ENCODE results near the gene ZNF438. TPM values are rescaled to one million over a fixed set of nuclear protein-coding genes. Genes with fewer than 3 reads are reported as not detected.

Gene ZNF438
- total and polyA plus RNA-seq, 2 of the 8 experiments (the other 6 are each of a cell fraction or from before 2014, with no cell fraction given): 0.95 to 1.7 TPM

DNA sequence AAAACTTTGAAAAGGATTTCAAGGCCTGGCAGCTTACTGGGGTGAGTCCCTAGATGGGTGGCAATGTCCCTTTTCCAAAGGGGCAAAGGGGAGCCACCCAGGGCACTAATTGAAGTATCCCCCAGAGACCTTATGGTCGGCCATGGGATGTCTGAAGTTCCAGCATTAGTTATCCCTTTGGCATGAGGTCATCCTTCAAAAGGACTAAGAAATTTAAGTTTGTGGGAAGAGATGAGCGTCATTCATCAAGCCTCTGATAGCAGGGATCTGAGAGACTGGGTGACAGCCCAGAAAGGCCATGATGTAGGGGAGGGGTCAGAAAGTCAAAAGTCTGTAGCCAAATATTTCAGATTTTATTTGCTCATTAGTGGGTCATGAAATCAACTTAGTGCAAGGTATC lies 195.3 kb downstream of the ZNF438 start:
- Histone ChIP-seq H3K56ac (replicated peaks; ENCODE audit: insufficient read length, low read depth, low read length) (no peak overlapping the region), H2BK20ac (ENCODE audit: low read length) (no peak overlapping the region), H3K4ac (replicated peaks; ENCODE audit: insufficient read length, low read depth, low read length) (no peak overlapping the region), H3K9ac (replicated peaks in 1 of 4; ENCODE audit: extremely low read depth in 1 of 4, low read depth in 3 of 4, low read length in 3 of 4) (no peak overlapping the region), H3K4me2 (ENCODE audit: insufficient read depth in 1 of 2, low read depth in 2 of 2, low read length in 2 of 2) (no peak overlapping the region), H3K18ac (ENCODE audit: extremely low read depth, low read length) (no peak overlapping the region), H4K8ac (ENCODE audit: extremely low read depth, insufficient read depth, low read length) (no peak overlapping the region), H2BK120ac (replicated peaks; ENCODE audit: low read depth, low read length) (no peak overlapping the region), H4K5ac (ENCODE audit: insufficient read length, low read depth, low read length) (no peak overlapping the region), H4K20me1 (replicated peaks in 1 of 2; ENCODE audit: control insufficient read depth in 1 of 2, insufficient read depth in 2 of 2, low read length in 2 of 2) (no peaks in the 10 kb centered on the region), H3K9me3 (ENCODE audit: insufficient read depth in 2 of 2, low read depth in 1 of 2, low read length in 1 of 2) (no peaks in the 10 kb centered on the region), H3K27me3 (replicated peaks in 1 of 4; ENCODE audit: control insufficient read depth in 3 of 4, extremely low read depth in 1 of 4, insufficient read depth in 3 of 4, low read length in 3 of 4) (no peaks in the 10 kb centered on the region), H3K4me1 (replicated peaks in 1 of 4; ENCODE audit: control insufficient read depth in 3 of 4, insufficient read depth in 4 of 4, low read length in 3 of 4) (peaks cover 0 to 5% (median under 1%) of the 10 kb centered on the region in 4 experiments; a peak in 5 of 7 replicates), H4K91ac (replicated peaks; ENCODE audit: insufficient read length, low read length) (no peak overlapping the region), H2BK15ac (ENCODE audit: low read length) (no peak overlapping the region), H3K4me3 (ENCODE audit: extremely low read depth in 1 of 4, insufficient read depth in 2 of 4, low read depth in 3 of 4, low read length in 4 of 4) (no peak overlapping the region), H3K23me2 (ENCODE audit: low read depth, low read length) (no peaks in the 10 kb centered on the region), H3K27ac (ENCODE audit: low read depth, low read length) (no peak overlapping the region), H3K79me1 (ENCODE audit: low read depth, low read length) (no peaks in the 10 kb centered on the region), H3K23ac (ENCODE audit: insufficient read length) (no peak overlapping the region), H3K36me3 (ENCODE audit: control insufficient read depth in 2 of 4, insufficient read depth in 4 of 4, low read length in 3 of 4) (no peaks in the 10 kb centered on the region), H2BK12ac (ENCODE audit: low read depth, low read length) (no peak overlapping the region), H3K14ac (ENCODE audit: insufficient read length) (no peak overlapping the region), H2AFZ (ENCODE audit: low read length) (no peak overlapping the region), H3K79me2 (ENCODE audit: control insufficient read depth in 1 of 2, insufficient read depth in 2 of 2, low read length in 2 of 2) (no peaks in the 10 kb centered on the region), H2AK5ac (ENCODE audit: low read depth, low read length) (no peak overlapping the region), H2BK5ac (ENCODE audit: low read depth, low read length) (no peak overlapping the region)
- 94% methylated on average over 2 of the region's 2 CpGs; no CpG with 5 or more reads in 1 of the 2 experiments for WGBS, 2 experiments (ENCODE audit: extremely low coverage in 1 of 2, insufficient coverage in 1 of 2, insufficient read length in 1 of 2, insufficient replicate concordance in 2 of 2, low coverage in 1 of 2, low lambda C conversion rate in 2 of 2, missing lambda C conversion rate in 1 of 2)
- ChIA-PET POLR2A (ENCODE audit: partially characterized antibody) (no interaction called here), CTCF (ENCODE audit: partially characterized antibody) (no interaction called here)
- FAIRE-seq: no peak
- TF ChIP-seq ZNF274 (IDR thresholded peaks at IDR 0.05; ENCODE audit: borderline replicate concordance, extremely low read depth, low read length): no peak
- no peak for TF ChIP-seq TAF1 (IDR thresholded peaks at IDR 0.05; ENCODE audit: low read depth, low read length)
- TF ChIP-seq CHD1 (IDR thresholded peaks at IDR 0.05; ENCODE audit: low read depth, low read length): no peak
- TF ChIP-seq MAFK (IDR thresholded peaks at IDR 0.05; ENCODE audit: low read depth, low read length): no peak
- no peak for TF ChIP-seq POU5F1 (IDR thresholded peaks at IDR 0.05; ENCODE audit: low read depth, low read length)
- TF ChIP-seq SP2 (IDR thresholded peaks at IDR 0.05; ENCODE audit: low read length): no peak
- TF ChIP-seq ATF2 (IDR thresholded peaks at IDR 0.05; ENCODE audit: low read length): no peak
- no peak for TF ChIP-seq SP1 (IDR thresholded peaks at IDR 0.05; ENCODE audit: low read depth, low read length)
- TF ChIP-seq, protein P1, sequence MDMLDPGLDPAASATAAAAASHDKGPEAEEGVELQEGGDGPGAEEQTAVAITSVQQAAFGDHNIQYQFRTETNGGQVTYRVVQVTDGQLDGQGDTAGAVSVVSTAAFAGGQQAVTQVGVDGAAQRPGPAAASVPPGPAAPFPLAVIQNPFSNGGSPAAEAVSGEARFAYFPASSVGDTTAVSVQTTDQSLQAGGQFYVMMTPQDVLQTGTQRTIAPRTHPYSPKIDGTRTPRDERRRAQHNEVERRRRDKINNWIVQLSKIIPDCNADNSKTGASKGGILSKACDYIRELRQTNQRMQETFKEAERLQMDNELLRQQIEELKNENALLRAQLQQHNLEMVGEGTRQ (IDR thresholded peaks at IDR 0.05; ENCODE audit: low read length): no peak
- no peak for TF ChIP-seq RXRA (IDR thresholded peaks at IDR 0.05; ENCODE audit: insufficient read depth, low read depth, low read length)
- no peak for TF ChIP-seq YY1 (IDR thresholded peaks at IDR 0.05; ENCODE audit: low read depth, low read length)
- TF ChIP-seq GTF2F1 (IDR thresholded peaks at IDR 0.05; ENCODE audit: borderline replicate concordance, low read depth, low read length): no peak
- DNase-seq (ENCODE audit: low read depth in 1 of 2, low spot score in 2 of 2): no peak
